A549 (cell line): ENCODE data around the gene STOM.

Experiments
- CHD2 ChIP-seq: fragments of 150-350 bp; IDR thresholded peaks from 2 replicates; pipeline ENCODE4 v1.6.1; 2014; ENCODE audit warnings: low read length; ENCODE audit not compliant: partially characterized antibody
- CTCF ChIP-seq: fragments of >200 bp; sonication (Bioruptor Twin); formaldehyde crosslinking; IDR thresholded peaks from 3 replicates; pipeline ENCODE4 v1.5.1; 2016
- EP300 ChIP-seq, 2 experiments: fragments of >200 bp; sonication (Bioruptor Twin); formaldehyde crosslinking; IDR thresholded peaks; 2 replicates in 1 of 2; 3 replicates in 1 of 2; pipeline ENCODE4 v1.6.1; 2016 to 2017
- HOXB5 ChIP-seq: fragments of 250-450 bp; sonication (Bioruptor Pico); IDR thresholded peaks from 2 replicates; pipeline ENCODE4 v1.5.0; 2020; ENCODE audit warnings: mild to moderate bottlenecking, moderate library complexity
- JUNB ChIP-seq: fragments of >200 bp; sonication (Bioruptor Twin); formaldehyde crosslinking; IDR thresholded peaks from 2 replicates; pipeline ENCODE4 v1.6.1; 2016
- POLR2A ChIP-seq: IDR thresholded peaks from 2 replicates; pipeline ENCODE4 v1.6.1; 2012; ENCODE audit warnings: mild to moderate bottlenecking, low read length
- RFX5 ChIP-seq: fragments of 450-650 bp; IDR thresholded peaks from 2 replicates; pipeline ENCODE4 v1.7.1; 2014; ENCODE audit warnings: antibody characterized with exemption, mild to moderate bottlenecking, moderate library complexity
- USF2 ChIP-seq: fragments of 450-650 bp; IDR thresholded peaks from 2 replicates; pipeline ENCODE4 v1.6.1; 2014; ENCODE audit warnings: antibody characterized with exemption

GRCh38 chr9:121298689-121299466 is 71.2 kb downstream of the STOM start:
- no peak for TF ChIP-seq EP300 (IDR thresholded peaks at IDR 0.05)
- no peak for TF ChIP-seq CTCF
- TF ChIP-seq HOXB5 (CRISPR knock-in tag), result no peak
- TF ChIP-seq CHD2, result no peak
- TF ChIP-seq USF2, result no peak
- TF ChIP-seq JUNB, result no peak
- TF ChIP-seq POLR2A, result no peak
- no peak for TF ChIP-seq RFX5
